Suprapubic skin (tissue), 4 donors: ENCODE results near the gene PRR12. TPM values are rescaled to one million over a fixed set of nuclear protein-coding genes. Genes with fewer than 3 reads are reported as not detected.

Experiments
- DNase-seq, 2 donors: peaks; one replicate each; pipeline ENCODE4 v3.0.0-alpha.2; 2019; ENCODE audit warnings: low spot score in 2 of 2
- H3K27ac ChIP-seq: fragments of 200-600 bp; sonication (generic); one replicate; pipeline ENCODE4 v1.5.1; 2019
- H3K27me3 ChIP-seq: fragments of 200-600 bp; sonication (generic); one replicate; pipeline ENCODE4 v1.5.1; 2019
- H3K36me3 ChIP-seq: fragments of 200-600 bp; sonication (generic); one replicate; pipeline ENCODE4 v1.5.1; 2019
- H3K4me1 ChIP-seq: fragments of 200-600 bp; sonication (generic); one replicate; pipeline ENCODE4 v1.5.1; 2019
- H3K4me3 ChIP-seq: fragments of 200-600 bp; sonication (generic); one replicate; pipeline ENCODE4 v1.5.1; 2019; ENCODE audit warnings: mild to moderate bottlenecking
- H3K9me3 ChIP-seq: fragments of 200-600 bp; sonication (generic); one replicate; pipeline ENCODE4 v1.5.1; 2019
- EP300 ChIP-seq: sonication (generic); formaldehyde crosslinking; IDR thresholded peaks from one replicate; pipeline ENCODE4 v1.6.1; 2017; ENCODE audit warnings: antibody characterized with exemption
- POLR2A ChIP-seq, 2 donors: fragments of 450-650 bp; IDR thresholded peaks; one replicate each; pipeline ENCODE4 v1.6.1; 2017; ENCODE audit warnings: antibody characterized with exemption in 2 of 2, mild to moderate bottlenecking in 2 of 2, moderate library complexity in 2 of 2
- POLR2AphosphoS5 ChIP-seq, 3 donors: sonication (generic); formaldehyde crosslinking; IDR thresholded peaks; one replicate each; pipeline ENCODE4 v1.6.1; 2017; ENCODE audit warnings: antibody characterized with exemption in 3 of 3
- WGBS: methylation state at CpG from one replicate; pipeline ENCODE4 v1.1.5; 2018; 5-methylcytosine and 5-hydroxymethylcytosine counted together
- total RNA-seq, 4 donors: library from RNA; depleted of rRNA; stranded (reverse); fragments of >200 nt; gene quantifications; one replicate each; pipeline ENCODE4 v1.1.0, GENCODE V29; 2016
- TF ChIP-seq, protein P1 (sequence below), 2 donors: fragments of 200-600 bp in 1 of 2; fragments of 450-650 bp in 1 of 2; sonication (generic) in 1 of 2; IDR thresholded peaks; one replicate each; pipeline ENCODE4 v1.5.1; 2016 to 2019; ENCODE audit warnings: antibody characterized with exemption in 2 of 2, mild to moderate bottlenecking in 1 of 2, moderate library complexity in 1 of 2

The PRR12 gene
- total RNA-seq, 4 donors from 2014 or later, result 24.6 to 50.3 (median 38.9) TPM

DNA sequence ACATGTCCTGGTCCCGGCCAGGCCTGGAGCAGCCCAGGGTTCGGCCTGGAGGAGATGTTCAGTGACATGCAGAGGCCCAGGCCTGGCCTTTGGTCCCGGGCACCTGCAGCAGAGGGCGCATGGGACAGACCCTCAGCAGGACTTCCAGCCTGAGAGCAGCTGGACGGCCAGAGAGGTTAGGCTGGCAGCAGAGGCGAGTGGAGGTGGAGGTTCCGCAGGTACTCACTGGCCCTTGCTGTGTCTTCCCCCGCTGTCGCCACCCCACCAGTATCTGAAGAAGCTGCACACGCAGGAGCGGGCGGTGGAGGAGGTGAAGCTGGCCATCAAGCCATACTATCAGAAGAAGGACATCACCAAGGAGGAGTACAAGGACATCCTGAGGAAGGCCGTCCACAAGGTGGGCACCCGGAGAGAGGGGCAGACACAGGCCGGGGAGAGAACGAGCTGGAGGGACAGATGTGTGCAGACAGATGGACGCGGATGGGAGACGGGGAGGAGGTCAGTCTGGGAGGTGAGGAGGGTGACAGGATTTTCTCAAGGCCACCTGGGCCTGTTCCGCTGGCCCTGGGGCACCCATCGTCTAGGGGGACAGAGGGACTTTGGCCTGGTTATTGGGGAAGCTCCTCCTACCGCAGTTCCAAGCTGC is 66.6 kb downstream of the PRR12 start:
- DNase-seq, result no peak
- 94% methylated on average over 18 of the region's 22 CpGs for WGBS
- Histone ChIP-seq H3K27me3 (no peaks in the 10 kb centered on the region), H3K36me3 (peaks cover 100% of the 10 kb centered on the region), H3K9me3 (no peaks in the 10 kb centered on the region), H3K4me3 (no peak overlapping the region), H3K4me1 (no peaks in the 10 kb centered on the region), H3K27ac (no peak overlapping the region)
- TF ChIP-seq POLR2AphosphoS5 (IDR thresholded peaks at IDR 0.05) (no peak), EP300 (no peak), POLR2A (IDR thresholded peaks at IDR 0.05) (no peak)
- TF ChIP-seq, protein P1, sequence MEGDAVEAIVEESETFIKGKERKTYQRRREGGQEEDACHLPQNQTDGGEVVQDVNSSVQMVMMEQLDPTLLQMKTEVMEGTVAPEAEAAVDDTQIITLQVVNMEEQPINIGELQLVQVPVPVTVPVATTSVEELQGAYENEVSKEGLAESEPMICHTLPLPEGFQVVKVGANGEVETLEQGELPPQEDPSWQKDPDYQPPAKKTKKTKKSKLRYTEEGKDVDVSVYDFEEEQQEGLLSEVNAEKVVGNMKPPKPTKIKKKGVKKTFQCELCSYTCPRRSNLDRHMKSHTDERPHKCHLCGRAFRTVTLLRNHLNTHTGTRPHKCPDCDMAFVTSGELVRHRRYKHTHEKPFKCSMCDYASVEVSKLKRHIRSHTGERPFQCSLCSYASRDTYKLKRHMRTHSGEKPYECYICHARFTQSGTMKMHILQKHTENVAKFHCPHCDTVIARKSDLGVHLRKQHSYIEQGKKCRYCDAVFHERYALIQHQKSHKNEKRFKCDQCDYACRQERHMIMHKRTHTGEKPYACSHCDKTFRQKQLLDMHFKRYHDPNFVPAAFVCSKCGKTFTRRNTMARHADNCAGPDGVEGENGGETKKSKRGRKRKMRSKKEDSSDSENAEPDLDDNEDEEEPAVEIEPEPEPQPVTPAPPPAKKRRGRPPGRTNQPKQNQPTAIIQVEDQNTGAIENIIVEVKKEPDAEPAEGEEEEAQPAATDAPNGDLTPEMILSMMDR (IDR thresholded peaks at IDR 0.05), result no peak

DNA sequence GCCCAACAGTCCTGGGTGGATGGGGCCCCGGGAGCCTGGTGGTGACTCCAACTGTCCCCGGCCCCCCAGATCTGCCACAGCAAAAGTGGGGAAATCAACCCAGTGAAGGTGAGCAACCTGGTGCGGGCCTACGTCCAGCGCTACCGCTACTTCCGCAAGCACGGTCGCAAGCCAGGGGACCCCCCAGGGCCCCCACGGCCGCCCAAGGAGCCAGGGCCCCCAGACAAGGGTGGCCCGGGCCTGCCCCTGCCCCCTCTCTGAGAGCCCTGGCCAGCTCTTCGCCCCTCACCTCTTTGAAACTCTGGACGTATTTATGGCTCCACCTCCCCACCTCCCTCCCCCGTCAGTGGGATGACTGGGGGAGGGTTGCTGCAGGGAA is 67.1 kb downstream of the PRR12 start:
- DNase-seq, result no peak
- Histone ChIP-seq H3K36me3 (peaks cover 98% of the 10 kb centered on the region), H3K27me3 (no peaks in the 10 kb centered on the region), H3K27ac (no peak overlapping the region), H3K4me3 (no peak overlapping the region), H3K9me3 (no peaks in the 10 kb centered on the region), H3K4me1 (peaks cover 1% of the 10 kb centered on the region)
- 89% methylated on average over 13 of the region's 15 CpGs for WGBS
- no peak for TF ChIP-seq EP300
- TF ChIP-seq POLR2A (IDR thresholded peaks at IDR 0.05), result no peak
- TF ChIP-seq, protein P1 (IDR thresholded peaks at IDR 0.05), result no peak
- TF ChIP-seq POLR2AphosphoS5 (IDR thresholded peaks at IDR 0.05), result no peak

DNA sequence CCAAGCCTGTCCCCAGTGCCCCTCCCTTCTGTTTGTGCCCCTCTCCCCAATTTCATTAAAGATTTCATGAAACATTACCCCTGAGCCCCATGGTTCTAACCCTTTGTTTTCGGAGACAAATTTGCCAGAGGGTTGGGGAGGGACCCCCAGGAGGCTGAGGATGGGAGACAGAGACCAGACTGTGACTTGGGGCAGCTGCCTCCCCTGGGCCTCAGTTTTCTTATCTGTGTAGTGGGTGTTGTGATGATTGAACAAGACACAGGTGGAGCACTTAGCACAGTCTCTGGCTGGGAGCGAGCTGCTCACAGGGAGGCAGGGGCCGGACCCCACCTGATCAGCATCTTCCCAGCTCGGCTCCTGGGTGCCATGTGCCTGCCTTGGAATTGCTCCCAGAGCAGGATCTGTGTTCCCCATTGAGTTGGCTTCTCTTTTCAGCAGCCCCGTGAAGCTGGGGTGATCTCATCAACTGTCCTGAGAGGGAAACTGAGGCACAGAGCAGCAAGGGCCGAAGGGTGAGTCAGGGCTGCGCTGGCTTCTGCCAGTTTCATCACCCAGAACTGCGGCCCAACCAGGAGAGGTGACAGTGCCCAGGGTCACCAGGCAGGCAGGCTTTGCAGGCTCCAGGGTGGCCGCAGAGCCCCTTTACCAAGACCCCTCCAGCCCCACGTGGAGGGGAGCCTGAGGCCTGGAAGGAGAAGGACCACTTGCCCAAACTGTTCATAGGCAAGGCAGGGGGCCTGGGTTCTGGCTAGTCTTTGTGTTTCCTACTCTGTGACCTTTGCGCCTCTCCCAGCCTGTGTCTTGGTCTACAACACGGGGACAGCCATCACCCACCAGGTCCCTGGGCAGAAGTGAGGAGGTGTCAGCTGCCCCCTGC is 67.8 kb downstream of the PRR12 start:
- 89% methylated on average over 9 of the region's 12 CpGs for WGBS
- H3K4me3 ChIP-seq, result no peak overlapping the region
- H3K27me3 ChIP-seq, result no peaks in the 10 kb centered on the region
- TF ChIP-seq, protein P1 (IDR thresholded peaks at IDR 0.05), result no peak
- TF ChIP-seq EP300, result no peak
- TF ChIP-seq POLR2A (IDR thresholded peaks at IDR 0.05), result no peak
- no peak for TF ChIP-seq POLR2AphosphoS5 (IDR thresholded peaks at IDR 0.05)
- no peak overlapping the region for H3K27ac ChIP-seq
- peaks cover 8% of the 10 kb centered on the region for H3K4me1 ChIP-seq
- DNase-seq, result no peak
- no peaks in the 10 kb centered on the region for H3K9me3 ChIP-seq
- peaks cover 91% of the 10 kb centered on the region for H3K36me3 ChIP-seq

DNA sequence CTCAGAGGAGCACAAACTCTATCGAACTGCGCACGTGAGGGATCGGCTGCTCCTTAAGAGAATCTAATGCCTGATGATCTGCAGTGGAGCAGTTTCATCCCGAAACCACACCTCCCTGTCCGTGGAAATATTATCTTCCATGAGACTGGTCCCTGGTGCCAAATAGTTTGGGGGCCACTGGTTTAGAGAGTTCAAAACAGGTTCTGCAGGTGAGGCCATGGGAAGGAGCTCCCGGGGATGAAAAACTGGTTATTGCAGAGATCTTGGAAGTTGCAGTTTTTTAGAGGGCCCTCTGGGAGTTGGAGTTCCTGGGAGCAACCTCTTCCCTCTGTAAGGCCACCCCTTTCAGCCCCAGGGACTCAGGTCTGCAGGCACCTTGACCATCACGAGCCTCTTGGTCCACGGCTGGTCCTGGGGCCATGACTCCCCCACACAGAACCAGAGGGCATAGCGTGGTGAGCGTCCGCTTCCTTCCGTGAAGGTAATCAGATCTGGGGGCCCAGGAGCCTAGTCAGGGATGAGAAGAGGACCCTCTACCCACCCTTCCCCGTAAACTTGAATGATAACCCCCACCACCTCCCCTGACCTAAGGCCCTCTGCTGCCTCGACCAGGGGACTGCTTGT is 69.5 kb downstream of the PRR12 start:
- Histone ChIP-seq H3K4me1 (peaks cover 17% of the 10 kb centered on the region), H3K4me3 (no peak overlapping the region), H3K36me3 (peaks cover 75% of the 10 kb centered on the region), H3K9me3 (no peaks in the 10 kb centered on the region), H3K27me3 (no peaks in the 10 kb centered on the region), H3K27ac (no peak overlapping the region)
- 76% methylated on average over 11 of the region's 15 CpGs for WGBS
- DNase-seq, result no peak
- TF ChIP-seq EP300, result no peak
- TF ChIP-seq, protein P1 (IDR thresholded peaks at IDR 0.05), result no peak
- no peak for TF ChIP-seq POLR2AphosphoS5 (IDR thresholded peaks at IDR 0.05)
- no peak for TF ChIP-seq POLR2A (IDR thresholded peaks at IDR 0.05)

DNA sequence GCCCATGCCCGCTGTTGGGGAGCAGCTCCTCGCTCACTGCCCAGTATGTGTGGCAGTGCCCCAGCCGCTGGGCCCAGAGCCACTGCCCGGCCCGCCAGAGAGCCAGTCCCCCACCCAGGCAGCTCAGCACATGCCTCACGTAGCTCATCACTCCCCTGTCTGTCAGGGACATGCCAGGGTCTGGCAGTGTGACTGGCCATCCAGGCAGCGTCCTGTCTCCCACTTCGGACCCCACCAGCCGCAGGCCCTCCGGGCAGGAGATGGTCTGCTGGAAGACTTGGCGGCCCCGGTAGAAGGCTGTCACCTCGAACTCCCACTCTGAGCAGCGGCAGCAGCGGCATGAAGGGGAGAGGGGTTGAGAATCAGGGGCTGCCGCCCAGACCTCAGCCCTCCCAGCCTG is 71.0 kb downstream of the PRR12 start:
- Histone ChIP-seq H3K4me3 (no peak overlapping the region), H3K27ac (no peak overlapping the region), H3K9me3 (no peaks in the 10 kb centered on the region), H3K4me1 (peaks cover 27% of the 10 kb centered on the region), H3K36me3 (peaks cover 59% of the 10 kb centered on the region), H3K27me3 (no peaks in the 10 kb centered on the region)
- TF ChIP-seq EP300 (no peak), POLR2A (IDR thresholded peaks at IDR 0.05) (no peak), POLR2AphosphoS5 (IDR thresholded peaks at IDR 0.05) (no peak)
- TF ChIP-seq, protein P1 (IDR thresholded peaks at IDR 0.05), result no peak
- 92% methylated on average over 10 of the region's 16 CpGs for WGBS
- no peak for DNase-seq
